Measurements from ENCODE around the gene FALEC.
"Not testable (repeated sequence)": the region's sequence is repeated elsewhere in the genome, so short reads cannot be mapped to it uniquely, and the experiment has no call there.

Gene FALEC

DNA sequence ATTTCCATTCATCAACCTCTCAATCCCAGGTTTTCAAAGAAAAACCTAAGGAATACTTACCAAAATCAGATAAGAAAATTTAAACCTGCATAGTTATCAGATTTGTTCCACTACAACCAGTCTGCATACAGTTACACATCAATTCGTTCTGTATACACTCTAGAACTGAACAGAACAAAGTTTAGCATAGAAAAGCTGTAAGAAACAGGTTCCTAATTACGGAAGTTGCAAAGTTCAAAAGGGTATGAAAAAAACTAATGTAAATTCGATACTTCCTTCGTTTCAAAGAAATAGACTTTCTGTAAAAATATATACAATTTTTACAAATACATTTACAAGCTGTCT is 60.8 kb downstream of the FALEC start:
- FAIRE-seq = no peak

DNA sequence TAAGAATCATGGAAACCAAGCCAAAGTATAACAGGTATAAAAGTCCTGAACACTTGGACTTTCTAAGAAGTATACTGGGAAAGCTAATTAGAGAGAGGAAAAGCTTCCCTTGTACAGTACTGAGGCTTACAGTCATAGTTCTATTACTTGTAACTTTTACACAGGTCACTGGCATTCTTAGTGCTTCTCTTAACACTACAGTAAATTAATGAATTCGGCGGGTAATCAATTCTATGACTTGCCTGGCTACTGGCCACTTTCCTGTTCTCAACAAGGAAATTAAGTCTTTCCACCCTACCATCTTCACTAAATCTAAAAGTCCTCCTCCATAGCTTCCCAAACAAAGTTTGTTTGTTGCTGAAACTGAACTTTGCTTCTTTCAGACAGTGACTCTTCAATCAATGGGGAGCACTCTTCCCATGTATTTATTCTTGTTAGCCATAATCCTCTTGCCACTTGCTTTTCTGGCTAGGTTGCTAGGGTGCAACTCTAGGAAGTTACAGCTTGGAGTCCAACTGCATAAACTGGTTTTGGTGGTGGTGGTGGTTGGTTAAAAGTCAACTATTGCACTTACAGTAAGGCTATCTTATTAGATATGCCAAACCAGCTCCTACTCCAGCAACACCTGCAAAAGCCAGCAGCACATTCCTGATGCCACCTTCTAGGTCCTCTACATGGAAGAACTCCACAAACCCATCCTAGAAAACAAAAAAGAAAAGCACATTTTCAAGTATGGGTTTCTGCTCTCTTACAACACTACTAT is 61.4 kb downstream of the FALEC start:
- FAIRE-seq = no peak

GRCh38 chr1:150577557-150578271 is 62.2 kb downstream of the FALEC start:
- no peak for FAIRE-seq

GRCh38 chr1:150578272-150579109 is 62.9 kb downstream of the FALEC start:
- no peak for FAIRE-seq

DNA sequence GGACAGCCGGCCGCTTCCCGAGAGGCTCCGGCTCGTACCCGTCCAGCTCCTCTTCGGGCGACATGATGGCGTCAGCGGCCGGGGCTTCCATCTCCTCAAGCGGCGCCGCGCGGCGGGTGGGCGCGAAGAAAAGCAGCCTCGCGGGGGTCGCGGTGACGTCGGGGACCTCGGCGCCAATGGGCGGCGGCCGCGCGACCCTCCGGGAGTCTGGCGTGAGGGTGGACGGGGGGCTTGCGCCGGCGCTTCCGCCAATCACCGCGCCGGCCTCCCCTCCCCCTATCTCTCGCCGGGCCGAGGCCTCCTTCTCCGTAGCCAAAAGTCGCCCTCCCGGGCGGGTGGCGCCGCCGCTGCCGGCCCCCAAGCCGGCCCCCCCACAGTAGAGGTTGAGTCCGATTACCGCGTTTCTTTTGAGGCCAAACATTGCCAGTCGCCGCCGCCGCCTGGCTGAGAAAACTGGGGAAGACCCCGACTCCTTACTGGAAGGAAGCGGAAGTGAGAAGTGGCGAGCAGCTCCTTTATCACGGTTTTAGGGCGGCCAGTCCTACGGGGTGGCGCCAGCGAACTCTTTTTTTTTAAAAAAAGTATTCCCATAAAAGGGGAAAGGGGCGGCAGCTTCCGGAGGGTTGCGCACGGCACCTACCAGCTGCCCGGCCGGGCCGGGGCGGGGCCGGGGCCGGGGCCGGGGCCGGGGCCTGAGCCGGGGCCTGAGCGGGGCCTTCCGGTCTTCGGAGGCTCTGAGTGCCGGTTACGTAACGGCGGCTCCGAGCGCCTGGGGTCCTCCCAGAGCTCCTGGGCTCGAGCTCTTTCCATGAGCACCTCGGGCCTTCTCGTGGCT is 63.8 kb downstream of the FALEC start, which contains the start of gene MCL1:
TSS of gene MCL1 (minus strand) at position 501 of the 835 bp plus-strand sequence. CDS start at position 421, 80 bp downstream.
- no peak for FAIRE-seq

GRCh38 chr1:150579945-150580642 is 64.5 kb downstream of the FALEC start:
- FAIRE-seq = no peak

DNA sequence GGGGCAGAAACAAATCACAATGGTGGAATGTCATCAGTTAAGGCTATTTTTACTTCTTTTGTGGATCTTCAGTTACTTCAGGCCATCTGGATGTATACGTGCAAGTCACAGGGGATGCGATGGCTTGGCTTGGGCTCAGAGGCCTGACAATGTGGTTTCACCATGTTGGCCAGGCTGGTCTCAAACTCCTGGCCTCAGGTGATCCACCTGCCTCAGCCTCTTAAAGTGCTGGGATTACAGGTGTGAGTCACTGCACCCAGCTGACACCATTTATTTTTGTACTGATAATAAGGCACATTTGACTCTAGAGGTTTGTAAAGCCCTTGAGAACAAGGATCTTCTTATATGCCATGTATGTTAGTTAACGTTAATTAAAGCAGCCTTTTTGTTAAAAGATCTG is 65.4 kb downstream of the FALEC start:
- not testable (repeated sequence) for FAIRE-seq

DNA sequence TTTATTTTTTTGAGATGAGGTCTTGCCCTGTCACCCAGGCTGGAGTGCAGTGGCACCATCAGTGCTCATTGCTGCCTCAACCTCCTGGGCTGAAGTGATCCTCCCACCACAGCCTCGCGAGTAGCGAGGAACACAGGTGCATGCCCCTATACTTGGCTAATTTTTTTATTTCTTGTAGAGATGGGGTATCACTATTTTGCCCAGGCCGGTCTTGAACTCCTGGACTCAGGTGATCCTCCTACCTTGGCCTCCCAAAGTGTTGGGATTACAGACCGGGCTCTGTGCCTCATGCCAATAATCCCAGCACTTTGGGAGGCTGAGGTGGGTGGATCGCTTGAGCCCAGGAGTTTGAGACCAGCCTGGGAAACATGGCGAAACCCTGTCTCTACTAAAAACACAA is 65.9 kb downstream of the FALEC start:
- not testable (repeated sequence) for FAIRE-seq

DNA sequence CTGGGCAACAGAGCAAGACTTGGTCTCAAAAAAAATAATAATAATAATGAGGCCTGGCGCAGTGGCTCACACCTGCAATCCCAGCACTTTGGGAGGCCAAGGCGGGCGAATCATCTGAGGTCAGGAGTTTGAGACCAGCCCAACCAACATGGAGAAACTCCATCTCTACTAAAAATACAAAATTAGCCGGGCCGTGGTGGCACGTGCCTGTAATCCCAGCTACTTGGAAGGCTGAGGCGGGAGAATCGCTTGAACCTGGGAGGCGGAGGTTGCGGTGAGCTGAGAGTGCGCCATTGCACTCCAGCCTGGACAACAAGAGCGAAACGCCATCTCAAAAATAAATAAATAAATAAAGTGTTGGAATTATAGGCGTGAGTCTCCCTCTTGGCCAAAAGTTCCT is 66.4 kb downstream of the FALEC start:
- FAIRE-seq = not testable (repeated sequence)

- FAIRE-seq = no peak
Measured at GRCh38 chr1:150582371-150582770, 66.8 kb downstream of the FALEC start.

Measured in endometrium (tissue), 2 donors.